IPS-15b (cell line): ENCODE data around the gene ARAP1.
A peak's percentile ranks its signal among the peaks of the same experiment; 100 is the strongest.

Experiments used
- H3K27me3 ChIP-seq: one replicate; pipeline ENCODE4 v1.6.1; 2013; ENCODE audit warnings: low read length; ENCODE audit not compliant: control insufficient read depth, insufficient read depth
- H3K36me3 ChIP-seq: one replicate; pipeline ENCODE4 v1.6.1; 2013; ENCODE audit warnings: low read length; ENCODE audit not compliant: control insufficient read depth, insufficient read depth
- H3K4me1 ChIP-seq: one replicate; pipeline ENCODE4 v1.6.1; 2013; ENCODE audit warnings: mild to moderate bottlenecking, low read length; ENCODE audit not compliant: control insufficient read depth, insufficient read depth
- H3K4me3 ChIP-seq: one replicate; pipeline ENCODE4 v1.5.1; 2013; ENCODE audit warnings: low read depth, low read length
- H3K9ac ChIP-seq: one replicate; pipeline ENCODE4 v1.6.1; 2013; ENCODE audit warnings: low read depth, mild to moderate bottlenecking, low read length
- H3K9me3 ChIP-seq: one replicate; pipeline ENCODE4 v1.6.1; 2013; ENCODE audit warnings: mild to moderate bottlenecking, low read length; ENCODE audit not compliant: control insufficient read depth, insufficient read depth

ARAP1 gene

DNA sequence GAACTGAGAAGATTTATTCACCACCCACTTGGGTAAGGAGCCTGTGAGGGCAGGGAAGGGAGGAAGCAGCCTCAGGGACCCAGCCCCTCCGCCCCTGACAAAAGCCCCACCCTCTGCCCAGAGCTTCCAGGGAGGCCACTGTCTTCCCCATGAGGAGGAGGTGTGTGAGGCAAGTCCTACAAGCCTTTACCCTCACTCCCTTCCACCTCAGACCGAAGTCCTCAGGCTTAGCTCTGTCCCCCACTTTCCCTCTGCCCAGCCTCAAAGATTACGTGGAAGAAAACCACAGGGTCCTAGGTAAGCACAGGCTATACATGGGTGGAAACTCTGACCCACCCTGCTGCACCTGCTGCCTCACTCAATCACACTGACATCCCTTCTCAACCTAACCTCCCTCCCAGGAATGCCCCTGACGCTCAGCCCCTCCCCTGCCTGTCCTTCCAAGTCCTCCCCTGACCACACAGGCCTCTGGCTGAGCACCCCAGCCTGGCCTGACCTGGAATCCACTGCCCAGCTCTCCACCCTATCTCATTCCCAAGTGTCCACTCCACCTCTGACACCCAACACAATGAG lies 3.6 kb upstream of the ARAP1 start:
- Histone ChIP-seq H3K4me1 (peaks cover 11% of the 10 kb centered on the region), H3K9ac (no peak overlapping the region), H3K9me3 (no peaks in the 10 kb centered on the region), H3K27me3 (peaks cover 7% of the 10 kb centered on the region), H3K4me3 (no peak overlapping the region), H3K36me3 (peaks cover 3% of the 10 kb centered on the region)

GRCh38 chr11:72754544-72755155 lies 2.4 kb upstream of the ARAP1 start:
- Histone ChIP-seq H3K4me1 (peaks cover 11% of the 10 kb centered on the region), H3K4me3 (no peak overlapping the region), H3K36me3 (peaks cover 3% of the 10 kb centered on the region), H3K27me3 (peaks cover 7% of the 10 kb centered on the region), H3K9ac (no peak overlapping the region), H3K9me3 (no peaks in the 10 kb centered on the region)

DNA sequence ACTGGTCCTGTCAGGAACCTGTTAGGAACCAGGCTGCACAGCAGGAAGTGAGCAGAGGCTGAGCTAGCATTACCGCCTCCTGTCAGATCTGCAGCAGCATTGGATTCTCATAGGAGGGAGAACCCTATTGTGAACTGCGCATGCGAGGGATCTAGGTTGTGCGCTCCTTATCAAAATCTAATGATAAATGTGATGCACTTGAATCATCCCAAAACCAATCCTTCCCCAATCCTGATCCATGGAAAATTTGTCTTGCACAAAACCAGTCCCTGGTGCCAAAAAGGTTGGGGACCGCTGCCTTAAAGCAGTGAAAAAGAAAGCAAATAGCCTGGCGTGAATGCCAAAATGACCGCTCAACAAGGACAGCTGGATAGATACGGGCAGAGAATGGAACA lies 1.9 kb upstream of the ARAP1 start:
- no peak overlapping the region for H3K9ac ChIP-seq
- no peaks in the 10 kb centered on the region for H3K9me3 ChIP-seq
- peaks cover 7% of the 10 kb centered on the region for H3K27me3 ChIP-seq
- H3K36me3 ChIP-seq, result peaks cover 3% of the 10 kb centered on the region
- H3K4me3 ChIP-seq, result no peak overlapping the region
- H3K4me1 ChIP-seq, result peaks cover 11% of the 10 kb centered on the region

- Histone ChIP-seq H3K4me3 (no peak overlapping the region), H3K27me3 (peaks cover 7% of the 10 kb centered on the region), H3K4me1 (peaks cover 11% of the 10 kb centered on the region), H3K9me3 (no peaks in the 10 kb centered on the region), H3K36me3 (peaks cover 3% of the 10 kb centered on the region), H3K9ac (no peak overlapping the region)
Observed at GRCh38 chr11:72753341-72754148, 1.3 kb upstream of the ARAP1 start.

GRCh38 chr11:72751116-72752087 lies 806 bp downstream of the ARAP1 start:
- H3K36me3 ChIP-seq, result no peaks in the 10 kb centered on the region
- no peaks in the 10 kb centered on the region for H3K9me3 ChIP-seq
- peaks cover 7% of the 10 kb centered on the region for H3K27me3 ChIP-seq
- peaks cover 11% of the 10 kb centered on the region for H3K4me1 ChIP-seq
- peak overlapping the region; percentile 82 for H3K4me3 ChIP-seq
- H3K9ac ChIP-seq, result peak overlapping the region; percentile 60

- no peak overlapping the region for H3K9ac ChIP-seq
- H3K4me1 ChIP-seq, result peaks cover 11% of the 10 kb centered on the region
- H3K9me3 ChIP-seq, result no peaks in the 10 kb centered on the region
- H3K36me3 ChIP-seq, result no peaks in the 10 kb centered on the region
- peaks cover 7% of the 10 kb centered on the region for H3K27me3 ChIP-seq
- peak overlapping the region; percentile 82 for H3K4me3 ChIP-seq
Observed at GRCh38 chr11:72750556-72751115, 1.6 kb downstream of the ARAP1 start.

GRCh38 chr11:72750086-72750485 lies 2.1 kb downstream of the ARAP1 start:
- Histone ChIP-seq H3K27me3 (peaks cover 7% of the 10 kb centered on the region), H3K36me3 (no peaks in the 10 kb centered on the region), H3K4me3 (no peak overlapping the region), H3K4me1 (peaks cover 11% of the 10 kb centered on the region), H3K9ac (no peak overlapping the region), H3K9me3 (no peaks in the 10 kb centered on the region)

GRCh38 chr11:72747289-72747855 lies 4.8 kb downstream of the ARAP1 start:
- Histone ChIP-seq H3K9ac (no peak overlapping the region), H3K36me3 (peaks cover 2% of the 10 kb centered on the region), H3K4me1 (no peaks in the 10 kb centered on the region), H3K4me3 (no peak overlapping the region), H3K9me3 (no peaks in the 10 kb centered on the region), H3K27me3 (no peaks in the 10 kb centered on the region)

DNA sequence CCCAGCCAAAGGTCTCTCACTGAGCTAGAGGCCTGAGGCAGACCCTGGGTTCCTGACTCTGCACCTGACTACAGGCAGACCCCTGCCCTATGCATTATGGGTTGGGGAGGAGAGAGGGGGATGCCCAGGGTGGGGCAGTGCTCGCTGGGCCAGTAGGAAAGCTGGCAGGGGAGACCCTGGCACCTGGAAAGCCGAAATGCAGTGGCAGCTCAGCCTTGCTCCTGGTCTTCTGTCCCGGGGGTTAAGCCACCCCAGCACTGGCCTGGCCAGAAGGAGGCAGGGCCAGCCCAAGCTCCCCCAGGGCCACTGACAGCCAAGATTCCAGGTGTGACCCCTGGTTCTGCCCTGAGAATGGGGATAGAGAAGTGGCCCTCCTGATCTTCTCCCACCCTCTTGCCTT lies 5.4 kb downstream of the ARAP1 start:
- Histone ChIP-seq H3K27me3 (no peaks in the 10 kb centered on the region), H3K36me3 (peaks cover 2% of the 10 kb centered on the region), H3K9ac (no peak overlapping the region), H3K4me3 (no peak overlapping the region), H3K4me1 (no peaks in the 10 kb centered on the region), H3K9me3 (no peaks in the 10 kb centered on the region)

DNA sequence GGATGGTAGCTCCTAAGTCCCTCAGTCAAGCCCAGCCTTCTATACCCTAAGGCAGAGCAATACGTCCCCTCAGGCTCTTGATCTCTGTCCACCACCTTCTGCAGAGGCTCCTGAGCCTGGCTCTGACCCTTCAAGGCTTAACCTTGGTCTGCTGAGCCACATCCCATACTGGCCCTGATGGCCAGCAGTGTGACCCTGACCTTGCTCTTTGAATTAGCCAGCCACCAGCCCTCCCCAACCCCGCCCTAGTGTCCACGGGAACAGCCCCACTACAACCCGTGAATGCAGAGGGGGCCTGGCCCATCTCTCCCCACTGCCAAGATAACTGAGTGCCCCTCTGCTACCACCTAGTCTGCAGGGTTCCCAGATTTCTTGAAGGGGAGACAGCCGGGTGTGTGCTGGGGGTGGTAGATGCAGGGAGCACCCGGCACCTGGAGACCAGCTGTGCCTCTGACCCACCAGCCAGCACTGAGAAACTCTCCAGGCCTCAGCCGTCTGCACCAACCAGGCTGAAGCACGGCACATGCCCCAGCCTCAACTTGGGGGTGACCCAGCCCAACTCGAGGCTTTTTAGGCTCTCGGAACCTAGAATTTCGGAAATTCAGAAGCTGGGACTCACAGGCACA lies 6.2 kb downstream of the ARAP1 start:
- Histone ChIP-seq H3K9me3 (no peaks in the 10 kb centered on the region), H3K4me3 (no peak overlapping the region), H3K36me3 (peaks cover 2% of the 10 kb centered on the region), H3K27me3 (no peaks in the 10 kb centered on the region), H3K4me1 (peaks cover 5% of the 10 kb centered on the region), H3K9ac (no peak overlapping the region)
